ENCODE data around the gene ARHGAP4.

GRCh38 chrX:153934762-153935325 lies 8.8 kb upstream of the ARHGAP4 start, which contains the start of gene NAA10:
- no peak for TF ChIP-seq CTCF (IDR thresholded peaks at IDR 0.05; ENCODE audit: extremely low read depth in 1 of 2, insufficient read depth in 1 of 2, low read depth in 1 of 2, low read length in 2 of 2)
- TF ChIP-seq POLR2AphosphoS5 (IDR thresholded peaks at IDR 0.05; ENCODE audit: insufficient read depth, low read depth, low read length): peak; percentile 80
- TF ChIP-seq JUN (IDR thresholded peaks at IDR 0.05; ENCODE audit: borderline replicate concordance, insufficient read depth, insufficient read length, low read depth): no peak

Data from endothelial cell of umbilical vein (primary cell).